ENCODE data around the gene RTL3.

DNA sequence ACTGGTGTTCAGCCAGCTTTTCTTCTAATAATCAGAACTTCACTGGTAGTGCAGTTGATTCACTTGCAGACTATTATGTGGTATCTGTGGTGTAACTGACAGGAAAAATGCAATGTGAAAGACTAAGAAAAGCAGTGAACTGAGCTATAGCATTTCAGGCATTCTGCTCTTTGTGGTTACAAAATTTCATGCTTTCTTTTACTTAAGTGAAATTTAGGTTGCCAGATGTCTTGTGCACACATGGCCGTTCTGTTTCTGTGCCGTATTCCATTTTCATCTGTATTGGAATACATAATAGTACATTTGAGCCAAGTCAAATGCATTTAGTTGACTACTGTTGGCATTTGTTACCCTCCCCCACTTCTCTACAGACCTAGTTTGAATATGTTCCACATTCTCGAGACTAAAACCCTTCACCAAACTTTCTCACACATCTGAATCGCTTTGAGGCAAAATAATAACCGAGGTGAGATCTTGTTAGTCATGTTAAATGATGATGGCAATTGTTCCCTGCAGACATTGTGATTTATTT lies 8.2 kb downstream of the RTL3 start:
- no peak for TF ChIP-seq POLR2A (IDR thresholded peaks at IDR 0.05; ENCODE audit: low read depth)
- TF ChIP-seq, protein P1, sequence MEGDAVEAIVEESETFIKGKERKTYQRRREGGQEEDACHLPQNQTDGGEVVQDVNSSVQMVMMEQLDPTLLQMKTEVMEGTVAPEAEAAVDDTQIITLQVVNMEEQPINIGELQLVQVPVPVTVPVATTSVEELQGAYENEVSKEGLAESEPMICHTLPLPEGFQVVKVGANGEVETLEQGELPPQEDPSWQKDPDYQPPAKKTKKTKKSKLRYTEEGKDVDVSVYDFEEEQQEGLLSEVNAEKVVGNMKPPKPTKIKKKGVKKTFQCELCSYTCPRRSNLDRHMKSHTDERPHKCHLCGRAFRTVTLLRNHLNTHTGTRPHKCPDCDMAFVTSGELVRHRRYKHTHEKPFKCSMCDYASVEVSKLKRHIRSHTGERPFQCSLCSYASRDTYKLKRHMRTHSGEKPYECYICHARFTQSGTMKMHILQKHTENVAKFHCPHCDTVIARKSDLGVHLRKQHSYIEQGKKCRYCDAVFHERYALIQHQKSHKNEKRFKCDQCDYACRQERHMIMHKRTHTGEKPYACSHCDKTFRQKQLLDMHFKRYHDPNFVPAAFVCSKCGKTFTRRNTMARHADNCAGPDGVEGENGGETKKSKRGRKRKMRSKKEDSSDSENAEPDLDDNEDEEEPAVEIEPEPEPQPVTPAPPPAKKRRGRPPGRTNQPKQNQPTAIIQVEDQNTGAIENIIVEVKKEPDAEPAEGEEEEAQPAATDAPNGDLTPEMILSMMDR (IDR thresholded peaks at IDR 0.05): no peak
- TF ChIP-seq POLR2AphosphoS5 (IDR thresholded peaks at IDR 0.05): no peak
- TF ChIP-seq EP300 (IDR thresholded peaks at IDR 0.05): no peak
